ENCODE results near the gene STRN. TPM values are rescaled to one million over a fixed set of nuclear protein-coding genes. Genes with fewer than 3 reads are reported as not detected.

Gene STRN
- total and polyA plus RNA-seq, 2 of the 13 experiments (the other 11 are each of a cell fraction or from before 2014, with no cell fraction given) = 10.4 to 19.3 TPM

DNA sequence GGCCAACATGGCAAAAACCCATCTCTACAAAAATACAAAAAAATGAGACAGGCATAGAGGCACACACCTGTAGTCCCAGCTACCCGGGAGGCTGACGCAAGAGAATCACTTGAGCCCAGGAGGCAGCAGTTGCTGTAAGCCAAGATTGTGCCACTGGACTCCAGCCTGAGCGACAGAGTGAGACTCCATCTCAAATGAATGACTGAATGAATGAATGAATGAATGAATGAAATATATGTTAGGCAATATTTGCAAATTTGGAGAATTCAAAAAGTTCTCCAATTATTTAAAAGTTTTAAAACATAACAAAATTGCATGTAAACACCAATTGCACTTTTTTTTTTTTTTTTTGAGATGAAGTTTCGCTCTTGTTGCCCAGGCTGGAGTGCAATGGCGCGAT is 61.7 kb downstream of the STRN start:
- DNase-seq (ENCODE audit: low spot score) = no peak
- Histone ChIP-seq H4K20me1 (ENCODE audit: insufficient read depth, low read length) (no peaks in the 10 kb centered on the region), H3K79me2 (ENCODE audit: insufficient read depth, low read length) (no peaks in the 10 kb centered on the region), H3K4me3 (replicated peaks in 1 of 3; ENCODE audit: insufficient read depth in 1 of 3, low read depth in 2 of 3, low read length in 3 of 3) (no peak overlapping the region), H2AFZ (ENCODE audit: low read length) (no peak overlapping the region), H3K27me3 (ENCODE audit: control insufficient read depth in 1 of 2, insufficient read depth in 2 of 2, low read length in 2 of 2) (no peaks in the 10 kb centered on the region), H3K4me2 (ENCODE audit: low read depth, low read length) (no peak overlapping the region), H3K9ac (ENCODE audit: insufficient read depth, low read depth, low read length) (no peak overlapping the region), H3K9me3 (ENCODE audit: low read length) (no peaks in the 10 kb centered on the region), H3K27ac (ENCODE audit: extremely low read length, insufficient read depth, low read length) (no peak overlapping the region), H3K36me3 (replicated peaks in 1 of 2; ENCODE audit: control insufficient read depth in 1 of 2, insufficient read depth in 2 of 2, low read length in 2 of 2) (peaks cover 3 to 9% of the 10 kb centered on the region in 2 experiments; a peak in 4 of 5 replicates), H3K4me1 (ENCODE audit: insufficient read depth, low read length) (no peaks in the 10 kb centered on the region)
- no peak for ATAC-seq
- intact Hi-C loops (cut with micrococcal nuclease; ENCODE audit: unreplicated experiment) (no loop called here), in situ Hi-C loops (cut with HindIII; ENCODE audit: extremely low pct_ligation_motif_present, low pct_unique_long_range_greater_than_20kb) (no loop called here)
- POLR2A ChIA-PET = no interaction called here
- peak; percentile 62; the same call in 1 of the 2 replicates for TF ChIP-seq ZNF24 (IDR thresholded peaks at IDR 0.05)
- no peak for TF ChIP-seq SP4 (CRISPR knock-in tag; IDR thresholded peaks at IDR 0.05)
- no peak for TF ChIP-seq POLR2A (IDR thresholded peaks at IDR 0.05; ENCODE audit: insufficient read depth in 1 of 2, low read depth in 2 of 2, low read length in 2 of 2)
- CTCF ChIA-PET (ENCODE audit: low intra/inter-chr PET ratio, low total read pairs) = no interaction called here
- FAIRE-seq = no peak
- WGBS (ENCODE audit: low lambda C conversion rate) = 97% methylated on average over 6 of the region's 6 CpGs
- no TSS peak for BruUV-seq (replicated peaks)

DNA sequence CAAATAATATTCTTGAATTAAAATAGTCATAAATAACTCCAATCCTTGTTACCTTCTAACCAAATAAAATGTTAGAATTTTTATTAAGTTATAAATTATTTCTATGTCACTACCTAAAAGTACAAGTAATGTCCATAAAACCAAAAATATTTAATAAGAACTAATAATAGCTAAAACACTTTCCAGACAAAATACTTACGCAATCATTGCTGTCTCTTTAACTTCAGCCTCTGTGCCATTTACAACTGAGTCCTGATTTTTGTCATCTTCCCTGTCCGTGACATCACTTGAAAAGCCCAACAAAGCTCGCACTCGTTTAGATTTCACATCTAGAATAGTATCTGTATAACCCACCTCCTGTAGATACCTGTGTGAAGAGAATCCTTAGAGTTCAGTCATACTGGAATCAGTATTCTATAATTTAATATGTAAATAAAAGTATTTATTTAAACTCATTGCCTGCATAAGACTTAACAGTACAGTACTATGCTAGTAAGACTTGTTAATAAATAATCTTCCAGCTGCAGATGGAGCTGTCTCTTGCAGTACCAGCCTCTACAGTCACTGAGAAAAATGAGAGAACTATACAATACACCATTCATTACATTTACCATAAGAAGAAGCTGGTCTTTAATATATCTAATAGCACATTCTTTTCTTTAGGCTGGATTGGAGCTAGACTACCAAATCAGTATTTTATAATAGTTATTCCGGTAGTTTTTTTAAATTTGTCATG is 63.8 kb downstream of the STRN start:
- ChIA-PET CTCF (ENCODE audit: low intra/inter-chr PET ratio, low total read pairs) (no interaction called here), POLR2A (no interaction called here)
- ATAC-seq = peak; percentile 66; the same call in 2 of the 3 replicates

More for the DNA sequence above, 63.8 kb downstream of the STRN start:
- Histone ChIP-seq H3K27ac (ENCODE audit: extremely low read length, insufficient read depth, low read length) (no peak overlapping the region), H3K9ac (ENCODE audit: insufficient read depth, low read depth, low read length) (no peak overlapping the region), H3K4me3 (replicated peaks in 1 of 3; ENCODE audit: insufficient read depth in 1 of 3, low read depth in 2 of 3, low read length in 3 of 3) (no peak overlapping the region), H3K4me2 (ENCODE audit: low read depth, low read length) (no peak overlapping the region), H3K4me1 (ENCODE audit: insufficient read depth, low read length) (no peaks in the 10 kb centered on the region), H3K27me3 (ENCODE audit: control insufficient read depth in 1 of 2, insufficient read depth in 2 of 2, low read length in 2 of 2) (no peaks in the 10 kb centered on the region), H3K9me3 (ENCODE audit: low read length) (no peaks in the 10 kb centered on the region), H2AFZ (ENCODE audit: low read length) (no peak overlapping the region), H3K36me3 (replicated peaks in 1 of 2; ENCODE audit: control insufficient read depth in 1 of 2, insufficient read depth in 2 of 2, low read length in 2 of 2) (peaks cover 3 to 14% of the 10 kb centered on the region in 2 experiments; a peak in 4 of 5 replicates), H4K20me1 (ENCODE audit: insufficient read depth, low read length) (no peaks in the 10 kb centered on the region), H3K79me2 (ENCODE audit: insufficient read depth, low read length) (no peaks in the 10 kb centered on the region)
- no TSS peak for BruUV-seq (replicated peaks)
- WGBS (ENCODE audit: low lambda C conversion rate) = 96% methylated on average over 5 of the region's 5 CpGs
- TF ChIP-seq CEBPB (IDR thresholded peaks at IDR 0.05; ENCODE audit: borderline replicate concordance, low read depth, low read length) = peak; percentile 86
- TF ChIP-seq, protein P1, sequence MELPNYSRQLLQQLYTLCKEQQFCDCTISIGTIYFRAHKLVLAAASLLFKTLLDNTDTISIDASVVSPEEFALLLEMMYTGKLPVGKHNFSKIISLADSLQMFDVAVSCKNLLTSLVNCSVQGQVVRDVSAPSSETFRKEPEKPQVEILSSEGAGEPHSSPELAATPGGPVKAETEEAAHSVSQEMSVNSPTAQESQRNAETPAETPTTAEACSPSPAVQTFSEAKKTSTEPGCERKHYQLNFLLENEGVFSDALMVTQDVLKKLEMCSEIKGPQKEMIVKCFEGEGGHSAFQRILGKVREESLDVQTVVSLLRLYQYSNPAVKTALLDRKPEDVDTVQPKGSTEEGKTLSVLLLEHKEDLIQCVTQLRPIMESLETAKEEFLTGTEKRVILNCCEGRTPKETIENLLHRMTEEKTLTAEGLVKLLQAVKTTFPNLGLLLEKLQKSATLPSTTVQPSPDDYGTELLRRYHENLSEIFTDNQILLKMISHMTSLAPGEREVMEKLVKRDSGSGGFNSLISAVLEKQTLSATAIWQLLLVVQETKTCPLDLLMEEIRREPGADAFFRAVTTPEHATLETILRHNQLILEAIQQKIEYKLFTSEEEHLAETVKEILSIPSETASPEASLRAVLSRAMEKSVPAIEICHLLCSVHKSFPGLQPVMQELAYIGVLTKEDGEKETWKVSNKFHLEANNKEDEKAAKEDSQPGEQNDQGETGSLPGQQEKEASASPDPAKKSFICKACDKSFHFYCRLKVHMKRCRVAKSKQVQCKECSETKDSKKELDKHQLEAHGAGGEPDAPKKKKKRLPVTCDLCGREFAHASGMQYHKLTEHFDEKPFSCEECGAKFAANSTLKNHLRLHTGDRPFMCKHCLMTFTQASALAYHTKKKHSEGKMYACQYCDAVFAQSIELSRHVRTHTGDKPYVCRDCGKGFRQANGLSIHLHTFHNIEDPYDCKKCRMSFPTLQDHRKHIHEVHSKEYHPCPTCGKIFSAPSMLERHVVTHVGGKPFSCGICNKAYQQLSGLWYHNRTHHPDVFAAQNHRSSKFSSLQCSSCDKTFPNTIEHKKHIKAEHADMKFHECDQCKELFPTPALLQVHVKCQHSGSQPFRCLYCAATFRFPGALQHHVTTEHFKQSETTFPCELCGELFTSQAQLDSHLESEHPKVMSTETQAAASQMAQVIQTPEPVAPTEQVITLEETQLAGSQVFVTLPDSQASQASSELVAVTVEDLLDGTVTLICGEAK (IDR thresholded peaks at IDR 0.05) = no peak
- TF ChIP-seq, protein P1 (CRISPR knock-in tag; IDR thresholded peaks at IDR 0.05) = no peak
- DNase-seq (ENCODE audit: low spot score) (no peak), FAIRE-seq (no peak)
- intact Hi-C loops (cut with micrococcal nuclease; ENCODE audit: unreplicated experiment) (no loop called here), in situ Hi-C loops (cut with HindIII; ENCODE audit: extremely low pct_ligation_motif_present, low pct_unique_long_range_greater_than_20kb) (no loop called here)
